GM23338 (cell line): ENCODE measurements around the gene FARS2. TPM values are rescaled to one million over a fixed set of nuclear protein-coding genes. Genes with fewer than 3 reads are reported as not detected.

ENCODE experiments used
- ATAC-seq: fragments of 200-7000 bp; cut with Tn5 transposase; 3 replicates; pipeline ENCODE4 v1.9.1; 2020
- DNase-seq: peaks from one replicate; pipeline ENCODE4 v3.0.0-alpha.2; 2015; ENCODE audit warnings: low spot score
- H2AFZ ChIP-seq: fragments of 200-600 bp; sonication (generic); 2 replicates; pipeline ENCODE4 v1.8.0; 2016; ENCODE audit warnings: antibody characterized with exemption, mild to moderate bottlenecking, moderate library complexity
- H3F3A ChIP-seq: fragments of 200-600 bp; sonication (generic); replicated peaks from 2 replicates; pipeline ENCODE4 v1.8.0; 2017; ENCODE audit warnings: antibody characterized with exemption, mixed run types, low read depth
- H3K27ac ChIP-seq: fragments of 200-600 bp; sonication (generic); 2 replicates; pipeline ENCODE4 v1.6.1; 2016; ENCODE audit warnings: low read depth
- H3K27me3 ChIP-seq: fragments of 200-600 bp; sonication (generic); 2 replicates; pipeline ENCODE4 v1.8.0; 2016; ENCODE audit warnings: mild to moderate bottlenecking, mixed run types, moderate library complexity; ENCODE audit not compliant: insufficient read depth
- H3K36me3 ChIP-seq: fragments of 200-600 bp; sonication (generic); 2 replicates; pipeline ENCODE4 v1.8.0; 2016; ENCODE audit warnings: mild to moderate bottlenecking; ENCODE audit not compliant: insufficient read depth
- H3K4me1 ChIP-seq: fragments of 200-600 bp; sonication (generic); 2 replicates; pipeline ENCODE4 v1.8.0; 2016; ENCODE audit warnings: mild to moderate bottlenecking, moderate library complexity; ENCODE audit not compliant: insufficient read depth
- H3K4me2 ChIP-seq: fragments of 200-600 bp; sonication (generic); 2 replicates; pipeline ENCODE4 v1.7.1; 2017; ENCODE audit warnings: mixed run types
- H3K4me3 ChIP-seq: fragments of 200-600 bp; sonication (generic); 2 replicates; pipeline ENCODE4 v1.6.1; 2016; ENCODE audit warnings: mixed run types
- H3K79me2 ChIP-seq: fragments of 200-600 bp; sonication (generic); replicated peaks from 2 replicates; pipeline ENCODE4 v1.8.0; 2017; ENCODE audit warnings: mild to moderate bottlenecking; ENCODE audit not compliant: insufficient read depth
- H3K9me2 ChIP-seq: fragments of 200-600 bp; sonication (generic); 2 replicates; pipeline ENCODE4 v1.8.0; 2017; ENCODE audit not compliant: insufficient read depth
- H4K20me1 ChIP-seq: fragments of 200-600 bp; sonication (generic); replicated peaks from 2 replicates; pipeline ENCODE4 v1.8.0; 2017; ENCODE audit warnings: mild to moderate bottlenecking; ENCODE audit not compliant: insufficient read depth
- H3K27ac Mint-ChIP-seq: 2 replicates; pipeline ENCODE4 v1.8.0; 2020; ENCODE audit warnings: inconsistent platforms, mild to moderate bottlenecking, moderate library complexity, mixed read lengths
- H3K27me3 Mint-ChIP-seq: 3 replicates; pipeline ENCODE4 v1.8.0; 2022; ENCODE audit warnings: low read depth, mild to moderate bottlenecking, moderate library complexity, mixed read lengths, inconsistent platforms; ENCODE audit not compliant: insufficient read depth, poor library complexity
- H3K36me3 Mint-ChIP-seq: 3 replicates; pipeline ENCODE4 v1.8.0; 2021; ENCODE audit warnings: low read depth, mild to moderate bottlenecking, inconsistent platforms, moderate library complexity, mixed read lengths
- H3K4me1 Mint-ChIP-seq: 3 replicates; pipeline ENCODE4 v1.8.0; 2020; ENCODE audit warnings: mild to moderate bottlenecking, inconsistent platforms, mixed read lengths
- H3K4me3 Mint-ChIP-seq: 3 replicates; pipeline ENCODE4 v1.8.0; 2021; ENCODE audit warnings: moderate library complexity, mild to moderate bottlenecking, inconsistent platforms, mixed read lengths
- H3K9me3 Mint-ChIP-seq: 3 replicates; pipeline ENCODE4 v1.8.0; 2020; ENCODE audit warnings: moderate library complexity, mild to moderate bottlenecking, inconsistent platforms, mixed read lengths
- POLR2AphosphoS5 ChIP-seq: IDR thresholded peaks from 2 replicates; pipeline ENCODE4 v1.6.1; 2016; ENCODE audit warnings: antibody characterized with exemption, low read depth
- STAT1 ChIP-seq: IDR thresholded peaks from one replicate; pipeline ENCODE4 v1.6.1; 2016; ENCODE audit warnings: antibody characterized with exemption; ENCODE audit not compliant: unreplicated experiment
- polyA plus RNA-seq: library from polyadenylated mRNA; unstranded; fragments of >200 nt; fragmentation: Nextera tagmentation; extraction: Ambion mirVana; gene quantifications from 2 replicates; pipeline ENCODE4 v1.2.1, GENCODE V29; 2016
- total RNA-seq: library from RNA; depleted of rRNA; stranded (reverse); fragments of >200 nt; shearing (Covaris generic); gene quantifications from 2 replicates; pipeline ENCODE4 v1.2.3, GENCODE V29; 2014
- TF ChIP-seq, protein P1 (sequence below): fragments of 250-450 bp; sonication (Bioruptor Pico); IDR thresholded peaks from 2 replicates; pipeline ENCODE4 v1.5.0; 2020; ENCODE audit warnings: mild to moderate bottlenecking, moderate library complexity
- TF ChIP-seq, protein P2 (sequence below): IDR thresholded peaks from one replicate; pipeline ENCODE4 v1.6.1; 2018; ENCODE audit warnings: antibody characterized with exemption; ENCODE audit not compliant: unreplicated experiment
- TF ChIP-seq, protein P3 (sequence below): IDR thresholded peaks from 2 replicates; pipeline ENCODE4 v1.6.1; 2016; ENCODE audit warnings: antibody characterized with exemption

FARS2 gene
- total and polyA plus RNA-seq, 2 experiments from 2014 or later: 7.6 to 19.0 TPM

DNA sequence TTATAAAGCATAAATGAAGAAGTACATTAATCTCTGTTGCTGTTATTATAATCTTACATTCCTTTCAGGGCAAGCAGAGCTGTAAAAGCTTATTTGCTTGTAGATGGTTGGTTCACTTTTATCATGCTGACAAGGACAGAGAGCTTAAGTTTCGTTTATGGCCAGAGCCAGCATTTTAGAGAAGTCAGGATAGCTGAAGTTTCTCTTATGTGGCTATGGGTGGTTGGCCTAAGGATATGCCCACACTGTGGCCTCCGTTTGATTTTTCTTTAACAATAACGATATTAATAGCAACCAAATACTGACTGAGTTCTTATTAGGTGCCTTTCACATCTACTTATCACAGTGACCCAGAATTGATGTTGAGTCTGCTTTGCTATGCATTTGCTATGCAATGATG is 78.5 kb downstream of the FARS2 start:
- Histone ChIP-seq H3F3A (no peaks in the 10 kb centered on the region), H4K20me1 (0 out of 2 replicates have a peak, but pooled peaks cover 3% of the 10 kb centered on the region), H3K79me2 (0 out of 2 replicates have a peak, but pooled peaks cover under 1% of the 10 kb centered on the region), H2AFZ (no peak overlapping the region), H3K27ac (no peak overlapping the region), H3K4me3 (no peak overlapping the region), H3K9me2 (no peaks in the 10 kb centered on the region), H3K36me3 (no peaks in the 10 kb centered on the region), H3K27me3 (no peaks in the 10 kb centered on the region), H3K4me2 (no peak overlapping the region), H3K4me1 (no peaks in the 10 kb centered on the region)
- no peaks in the 10 kb centered on the region for H3K27me3 Mint-ChIP-seq
- H3K4me3 Mint-ChIP-seq: no peak overlapping the region
- H3K4me1 Mint-ChIP-seq: peaks cover 5% of the 10 kb centered on the region; the same call in 2 of the 3 replicates
- no peak for DNase-seq
- no peaks in the 10 kb centered on the region for H3K36me3 Mint-ChIP-seq
- H3K27ac Mint-ChIP-seq: no peak overlapping the region
- ATAC-seq: no peak
- TF ChIP-seq, protein P1, sequence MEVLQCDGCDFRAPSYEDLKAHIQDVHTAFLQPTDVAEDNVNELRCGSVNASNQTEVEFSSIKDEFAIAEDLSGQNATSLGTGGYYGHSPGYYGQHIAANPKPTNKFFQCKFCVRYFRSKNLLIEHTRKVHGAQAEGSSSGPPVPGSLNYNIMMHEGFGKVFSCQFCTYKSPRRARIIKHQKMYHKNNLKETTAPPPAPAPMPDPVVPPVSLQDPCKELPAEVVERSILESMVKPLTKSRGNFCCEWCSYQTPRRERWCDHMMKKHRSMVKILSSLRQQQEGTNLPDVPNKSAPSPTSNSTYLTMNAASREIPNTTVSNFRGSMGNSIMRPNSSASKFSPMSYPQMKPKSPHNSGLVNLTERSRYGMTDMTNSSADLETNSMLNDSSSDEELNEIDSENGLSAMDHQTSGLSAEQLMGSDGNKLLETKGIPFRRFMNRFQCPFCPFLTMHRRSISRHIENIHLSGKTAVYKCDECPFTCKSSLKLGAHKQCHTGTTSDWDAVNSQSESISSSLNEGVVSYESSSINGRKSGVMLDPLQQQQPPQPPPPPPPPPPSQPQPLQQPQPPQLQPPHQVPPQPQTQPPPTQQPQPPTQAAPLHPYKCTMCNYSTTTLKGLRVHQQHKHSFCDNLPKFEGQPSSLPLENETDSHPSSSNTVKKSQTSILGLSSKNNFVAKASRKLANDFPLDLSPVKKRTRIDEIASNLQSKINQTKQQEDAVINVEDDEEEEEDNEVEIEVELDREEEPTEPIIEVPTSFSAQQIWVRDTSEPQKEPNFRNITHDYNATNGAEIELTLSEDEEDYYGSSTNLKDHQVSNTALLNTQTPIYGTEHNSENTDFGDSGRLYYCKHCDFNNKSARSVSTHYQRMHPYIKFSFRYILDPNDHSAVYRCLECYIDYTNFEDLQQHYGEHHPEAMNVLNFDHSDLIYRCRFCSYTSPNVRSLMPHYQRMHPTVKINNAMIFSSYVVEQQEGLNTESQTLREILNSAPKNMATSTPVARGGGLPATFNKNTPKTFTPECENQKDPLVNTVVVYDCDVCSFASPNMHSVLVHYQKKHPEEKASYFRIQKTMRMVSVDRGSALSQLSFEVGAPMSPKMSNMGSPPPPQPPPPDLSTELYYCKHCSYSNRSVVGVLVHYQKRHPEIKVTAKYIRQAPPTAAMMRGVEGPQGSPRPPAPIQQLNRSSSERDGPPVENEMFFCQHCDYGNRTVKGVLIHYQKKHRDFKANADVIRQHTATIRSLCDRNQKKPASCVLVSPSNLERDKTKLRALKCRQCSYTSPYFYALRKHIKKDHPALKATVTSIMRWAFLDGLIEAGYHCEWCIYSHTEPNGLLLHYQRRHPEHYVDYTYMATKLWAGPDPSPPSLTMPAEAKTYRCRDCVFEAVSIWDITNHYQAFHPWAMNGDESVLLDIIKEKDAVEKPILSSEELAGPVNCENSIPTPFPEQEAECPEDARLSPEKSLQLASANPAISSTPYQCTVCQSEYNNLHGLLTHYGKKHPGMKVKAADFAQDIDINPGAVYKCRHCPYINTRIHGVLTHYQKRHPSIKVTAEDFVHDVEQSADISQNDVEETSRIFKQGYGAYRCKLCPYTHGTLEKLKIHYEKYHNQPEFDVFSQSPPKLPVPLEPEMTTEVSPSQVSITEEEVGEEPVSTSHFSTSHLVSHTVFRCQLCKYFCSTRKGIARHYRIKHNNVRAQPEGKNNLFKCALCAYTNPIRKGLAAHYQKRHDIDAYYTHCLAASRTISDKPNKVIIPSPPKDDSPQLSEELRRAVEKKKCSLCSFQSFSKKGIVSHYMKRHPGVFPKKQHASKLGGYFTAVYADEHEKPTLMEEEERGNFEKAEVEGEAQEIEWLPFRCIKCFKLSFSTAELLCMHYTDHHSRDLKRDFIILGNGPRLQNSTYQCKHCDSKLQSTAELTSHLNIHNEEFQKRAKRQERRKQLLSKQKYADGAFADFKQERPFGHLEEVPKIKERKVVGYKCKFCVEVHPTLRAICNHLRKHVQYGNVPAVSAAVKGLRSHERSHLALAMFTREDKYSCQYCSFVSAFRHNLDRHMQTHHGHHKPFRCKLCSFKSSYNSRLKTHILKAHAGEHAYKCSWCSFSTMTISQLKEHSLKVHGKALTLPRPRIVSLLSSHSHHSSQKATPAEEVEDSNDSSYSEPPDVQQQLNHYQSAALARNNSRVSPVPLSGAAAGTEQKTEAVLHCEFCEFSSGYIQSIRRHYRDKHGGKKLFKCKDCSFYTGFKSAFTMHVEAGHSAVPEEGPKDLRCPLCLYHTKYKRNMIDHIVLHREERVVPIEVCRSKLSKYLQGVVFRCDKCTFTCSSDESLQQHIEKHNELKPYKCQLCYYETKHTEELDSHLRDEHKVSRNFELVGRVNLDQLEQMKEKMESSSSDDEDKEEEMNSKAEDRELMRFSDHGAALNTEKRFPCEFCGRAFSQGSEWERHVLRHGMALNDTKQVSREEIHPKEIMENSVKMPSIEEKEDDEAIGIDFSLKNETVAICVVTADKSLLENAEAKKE (CRISPR knock-in tag): no peak
- no peak for TF ChIP-seq STAT1
- no peak for TF ChIP-seq POLR2AphosphoS5
- TF ChIP-seq, protein P2, sequence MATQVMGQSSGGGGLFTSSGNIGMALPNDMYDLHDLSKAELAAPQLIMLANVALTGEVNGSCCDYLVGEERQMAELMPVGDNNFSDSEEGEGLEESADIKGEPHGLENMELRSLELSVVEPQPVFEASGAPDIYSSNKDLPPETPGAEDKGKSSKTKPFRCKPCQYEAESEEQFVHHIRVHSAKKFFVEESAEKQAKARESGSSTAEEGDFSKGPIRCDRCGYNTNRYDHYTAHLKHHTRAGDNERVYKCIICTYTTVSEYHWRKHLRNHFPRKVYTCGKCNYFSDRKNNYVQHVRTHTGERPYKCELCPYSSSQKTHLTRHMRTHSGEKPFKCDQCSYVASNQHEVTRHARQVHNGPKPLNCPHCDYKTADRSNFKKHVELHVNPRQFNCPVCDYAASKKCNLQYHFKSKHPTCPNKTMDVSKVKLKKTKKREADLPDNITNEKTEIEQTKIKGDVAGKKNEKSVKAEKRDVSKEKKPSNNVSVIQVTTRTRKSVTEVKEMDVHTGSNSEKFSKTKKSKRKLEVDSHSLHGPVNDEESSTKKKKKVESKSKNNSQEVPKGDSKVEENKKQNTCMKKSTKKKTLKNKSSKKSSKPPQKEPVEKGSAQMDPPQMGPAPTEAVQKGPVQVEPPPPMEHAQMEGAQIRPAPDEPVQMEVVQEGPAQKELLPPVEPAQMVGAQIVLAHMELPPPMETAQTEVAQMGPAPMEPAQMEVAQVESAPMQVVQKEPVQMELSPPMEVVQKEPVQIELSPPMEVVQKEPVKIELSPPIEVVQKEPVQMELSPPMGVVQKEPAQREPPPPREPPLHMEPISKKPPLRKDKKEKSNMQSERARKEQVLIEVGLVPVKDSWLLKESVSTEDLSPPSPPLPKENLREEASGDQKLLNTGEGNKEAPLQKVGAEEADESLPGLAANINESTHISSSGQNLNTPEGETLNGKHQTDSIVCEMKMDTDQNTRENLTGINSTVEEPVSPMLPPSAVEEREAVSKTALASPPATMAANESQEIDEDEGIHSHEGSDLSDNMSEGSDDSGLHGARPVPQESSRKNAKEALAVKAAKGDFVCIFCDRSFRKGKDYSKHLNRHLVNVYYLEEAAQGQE: no peak
- TF ChIP-seq, protein P3, sequence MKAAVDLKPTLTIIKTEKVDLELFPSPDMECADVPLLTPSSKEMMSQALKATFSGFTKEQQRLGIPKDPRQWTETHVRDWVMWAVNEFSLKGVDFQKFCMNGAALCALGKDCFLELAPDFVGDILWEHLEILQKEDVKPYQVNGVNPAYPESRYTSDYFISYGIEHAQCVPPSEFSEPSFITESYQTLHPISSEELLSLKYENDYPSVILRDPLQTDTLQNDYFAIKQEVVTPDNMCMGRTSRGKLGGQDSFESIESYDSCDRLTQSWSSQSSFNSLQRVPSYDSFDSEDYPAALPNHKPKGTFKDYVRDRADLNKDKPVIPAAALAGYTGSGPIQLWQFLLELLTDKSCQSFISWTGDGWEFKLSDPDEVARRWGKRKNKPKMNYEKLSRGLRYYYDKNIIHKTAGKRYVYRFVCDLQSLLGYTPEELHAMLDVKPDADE: no peak
- no peaks in the 10 kb centered on the region for H3K9me3 Mint-ChIP-seq
